ENCODE data around the gene RPL26. TPM values are rescaled to one million over a fixed set of nuclear protein-coding genes. Genes with fewer than 3 reads are reported as not detected.
A peak's percentile ranks its signal among the peaks of the same experiment; 100 is the strongest.

RPL26 gene
- total RNA-seq, 5 donors from 2014 or later (not counting 1 experiment from before 2014, with no cell fraction given): 2,515 to 2,978 (median 2,612) TPM

DNA sequence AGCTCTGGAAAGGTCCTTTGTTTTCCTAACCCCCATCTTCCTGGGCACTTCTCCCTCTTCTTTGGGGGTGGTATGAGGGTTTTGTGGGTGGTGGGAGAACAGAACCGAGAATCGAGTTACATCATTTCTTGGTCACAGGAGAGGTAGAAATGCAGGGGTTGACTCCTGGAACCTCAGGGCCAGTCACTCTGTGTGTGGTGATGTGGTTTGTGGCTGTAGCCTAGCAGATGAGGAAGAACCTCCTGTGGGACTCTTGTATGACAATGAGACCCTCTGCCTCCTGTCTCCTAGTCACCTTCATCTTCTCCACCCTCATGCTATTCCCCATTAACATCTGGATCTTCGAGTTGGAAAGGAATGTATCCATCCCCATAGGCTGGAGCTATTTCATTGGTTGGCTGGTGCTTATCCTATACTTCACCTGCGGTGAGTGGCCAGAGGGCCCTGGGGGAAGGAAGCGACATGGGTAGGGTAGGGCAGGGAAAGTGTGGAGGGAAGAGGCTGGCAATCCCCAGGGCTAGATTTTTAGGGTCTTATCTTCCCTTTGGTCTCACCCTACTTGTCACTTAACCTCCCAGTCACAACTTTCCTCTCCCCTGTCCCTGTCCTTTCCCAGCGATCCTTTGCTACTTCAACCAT is 37.8 kb downstream of the RPL26 start:
- Mint-ChIP-seq H3K4me3 (no peak overlapping the region), H3K27me3 (peaks cover 19 to 29% of the 10 kb centered on the region in 2 donors), H3K9me3 (no peaks in the 10 kb centered on the region), H3K27ac (no peak overlapping the region), H3K36me3 (no peaks in the 10 kb centered on the region), H3K4me1 (no peaks in the 10 kb centered on the region)
- Histone ChIP-seq H3K36me3 (ENCODE audit: control insufficient read depth in 2 of 2, extremely low read depth in 1 of 2, insufficient read depth in 1 of 2, low read length in 1 of 2) (no peaks in the 10 kb centered on the region), H3K4me3 (ENCODE audit: control insufficient read depth in 1 of 2, extremely low read depth in 1 of 2, low read length in 1 of 2) (no peak overlapping the region), H3K4me1 (ENCODE audit: control insufficient read depth in 1 of 2, extremely low read depth in 1 of 2, insufficient read depth in 2 of 2, low read length in 2 of 2) (no peaks in the 10 kb centered on the region), H3K9me3 (no peaks in the 10 kb centered on the region), H3K27me3 (replicated peaks in 1 of 2; ENCODE audit: control insufficient read depth in 2 of 2, extremely low read depth in 1 of 2, insufficient read depth in 2 of 2, low read length in 1 of 2) (peaks cover 0 to 37% of the 10 kb centered on the region in 2 experiments), H3K27ac (ENCODE audit: low read length) (no peak overlapping the region)
- POLR2A ChIA-PET: no interaction called here
- ATAC-seq (replicated peaks in 1 of 4) (no peak), DNase-seq (no peak)
- 30% methylated on average over 3 of the region's 6 CpGs for WGBS (ENCODE audit: insufficient coverage)
- CTCF ChIA-PET: no interaction called here

DNA sequence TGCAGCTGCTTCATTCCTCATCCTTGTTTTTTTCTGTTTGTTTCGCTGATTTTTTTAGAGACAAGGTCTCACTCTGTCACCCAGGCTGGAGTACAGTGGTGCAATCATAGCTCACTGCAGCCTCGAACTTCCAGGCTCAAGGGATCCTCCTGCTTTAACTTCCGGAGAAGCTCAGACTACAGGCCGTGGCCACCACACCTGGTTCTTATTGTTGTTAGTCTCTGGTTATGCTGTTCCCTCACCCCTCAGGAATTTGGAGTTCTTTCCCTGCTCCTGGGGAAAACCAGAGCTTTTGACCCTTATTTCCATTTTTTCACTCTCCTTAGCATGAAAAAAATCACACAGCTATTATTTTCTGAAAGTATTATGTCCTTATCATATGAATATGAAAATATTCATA is 41.5 kb downstream of the RPL26 start:
- Histone ChIP-seq H3K27me3 (replicated peaks in 1 of 2; ENCODE audit: control insufficient read depth in 2 of 2, extremely low read depth in 1 of 2, insufficient read depth in 2 of 2, low read length in 1 of 2) (peaks cover 0 to 18% of the 10 kb centered on the region in 2 experiments), H3K4me1 (ENCODE audit: control insufficient read depth in 1 of 2, extremely low read depth in 1 of 2, insufficient read depth in 2 of 2, low read length in 2 of 2) (no peaks in the 10 kb centered on the region), H3K4me3 (ENCODE audit: control insufficient read depth in 1 of 2, extremely low read depth in 1 of 2, low read length in 1 of 2) (no peak overlapping the region), H3K36me3 (ENCODE audit: control insufficient read depth in 2 of 2, extremely low read depth in 1 of 2, insufficient read depth in 1 of 2, low read length in 1 of 2) (no peaks in the 10 kb centered on the region), H3K27ac (ENCODE audit: low read length) (no peak overlapping the region), H3K9me3 (no peaks in the 10 kb centered on the region)
- ATAC-seq (replicated peaks in 1 of 4) (no peak), DNase-seq (no peak)
- no peaks in the 10 kb centered on the region for H3K9me3 Mint-ChIP-seq
- H3K27me3 Mint-ChIP-seq: peaks cover 6 to 10% of the 10 kb centered on the region in 2 donors
- no peaks in the 10 kb centered on the region for H3K36me3 Mint-ChIP-seq
- ChIA-PET POLR2A (no interaction called here), CTCF (no interaction called here)
- H3K27ac Mint-ChIP-seq: no peak overlapping the region
- WGBS (ENCODE audit: insufficient coverage): 60% methylated on average over 1 of the region's 4 CpGs
- H3K4me1 Mint-ChIP-seq: peaks cover 8 to 10% (median 8%) of the 10 kb centered on the region in 3 donors
- no peak overlapping the region for H3K4me3 Mint-ChIP-seq

- Mint-ChIP-seq H3K4me1 (peaks cover 8 to 10% (median 8%) of the 10 kb centered on the region in 3 donors), H3K36me3 (no peaks in the 10 kb centered on the region), H3K27me3 (peaks cover 0 to under 1% of the 10 kb centered on the region in 2 donors), H3K4me3 (no peak within 1 kb of the TSS), H3K9me3 (no peaks in the 10 kb centered on the region), H3K27ac (no peak within 1 kb of the TSS)
- no peak within 1 kb of the TSS for H3K27ac ChIP-seq (ENCODE audit: low read length)
- no peak for ATAC-seq (replicated peaks in 1 of 4)
- ChIA-PET CTCF (no interaction called here), POLR2A (no interaction called here)
- H3K36me3 ChIP-seq (ENCODE audit: control insufficient read depth in 2 of 2, extremely low read depth in 1 of 2, insufficient read depth in 1 of 2, low read length in 1 of 2): no peaks in the 10 kb centered on the region
- no peak for DNase-seq
- H3K27me3 ChIP-seq (replicated peaks in 1 of 2; ENCODE audit: control insufficient read depth in 2 of 2, extremely low read depth in 1 of 2, insufficient read depth in 2 of 2, low read length in 1 of 2): peaks cover 0 to 7% of the 10 kb centered on the region in 2 experiments
- WGBS (ENCODE audit: insufficient coverage): no CpG with 5 or more reads among the region's 2 CpGs
- H3K4me3 ChIP-seq (ENCODE audit: control insufficient read depth in 1 of 2, extremely low read depth in 1 of 2, low read length in 1 of 2): no peak within 1 kb of the TSS
- no peaks in the 10 kb centered on the region for H3K9me3 ChIP-seq
- H3K4me1 ChIP-seq (ENCODE audit: control insufficient read depth in 1 of 2, extremely low read depth in 1 of 2, insufficient read depth in 2 of 2, low read length in 2 of 2): no peaks in the 10 kb centered on the region
Measured at GRCh38 chr17:8339540-8339939, 43.5 kb downstream of the RPL26 start, which contains the start of gene ODF4. Gene ODF4, plus strand, starts transcription at chr17:8339840. Its CDS starts 212 bp downstream, at chr17:8340052.

DNA sequence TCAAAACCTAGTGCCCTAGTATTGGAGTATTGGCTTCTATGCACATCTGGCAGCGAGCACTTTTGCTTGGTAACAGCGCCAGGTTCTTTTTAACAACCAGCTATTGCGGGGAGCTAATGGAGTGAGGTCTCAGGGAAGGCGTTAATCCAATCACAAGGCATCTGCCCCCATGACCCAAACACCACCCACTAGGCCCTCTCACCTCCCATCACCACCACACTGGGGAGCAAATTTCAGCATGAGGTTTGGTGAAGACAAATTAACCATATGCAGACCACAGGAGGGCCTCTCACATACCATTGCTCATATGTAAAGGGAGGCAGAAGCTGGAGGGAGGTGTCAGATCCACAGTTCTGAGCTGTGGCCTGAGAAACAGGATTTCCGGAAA is 44.2 kb downstream of the RPL26 start:
- H3K36me3 ChIP-seq (ENCODE audit: control insufficient read depth in 2 of 2, extremely low read depth in 1 of 2, insufficient read depth in 1 of 2, low read length in 1 of 2): no peaks in the 10 kb centered on the region
- ChIA-PET CTCF (interaction anchor here (0.6 to 0.7 kb wide), 2 partner anchors 13 to 16 kb away, joined by 3 to 6 read pairs; no protein-coding TSS in a partner anchor), POLR2A (no interaction called here)
- no peaks in the 10 kb centered on the region for H3K27me3 Mint-ChIP-seq
- no peaks in the 10 kb centered on the region for H3K36me3 Mint-ChIP-seq
- H3K4me1 ChIP-seq (ENCODE audit: control insufficient read depth in 1 of 2, extremely low read depth in 1 of 2, insufficient read depth in 2 of 2, low read length in 2 of 2): no peaks in the 10 kb centered on the region
- H3K4me3 ChIP-seq (ENCODE audit: control insufficient read depth in 1 of 2, extremely low read depth in 1 of 2, low read length in 1 of 2): no peak overlapping the region
- no peaks in the 10 kb centered on the region for H3K9me3 ChIP-seq
- no peaks in the 10 kb centered on the region for H3K9me3 Mint-ChIP-seq
- ATAC-seq (replicated peaks in 1 of 4) (no peak), DNase-seq (no peak)
- H3K4me1 Mint-ChIP-seq: peaks cover 8 to 10% (median 8%) of the 10 kb centered on the region in 3 donors
- H3K4me3 Mint-ChIP-seq: no peak overlapping the region
- H3K27ac Mint-ChIP-seq: no peak overlapping the region
- 83% methylated on average over 1 of the region's 5 CpGs for WGBS (ENCODE audit: insufficient coverage)
- peaks cover 0 to 7% of the 10 kb centered on the region in 2 experiments for H3K27me3 ChIP-seq (replicated peaks in 1 of 2; ENCODE audit: control insufficient read depth in 2 of 2, extremely low read depth in 1 of 2, insufficient read depth in 2 of 2, low read length in 1 of 2)
- no peak overlapping the region for H3K27ac ChIP-seq (ENCODE audit: low read length)

- ChIA-PET POLR2A (interaction anchor here in 1 of 2 donors (0.6 kb wide), 1 partner anchor 95 kb away, joined by 6 read pairs; no protein-coding TSS in a partner anchor), CTCF (interaction anchor here (0.5 to 0.7 kb wide), 4 partner anchors 12 to 37 kb away, joined by 3 to 6 read pairs (median 3); no protein-coding TSS in a partner anchor)
- H3K36me3 Mint-ChIP-seq: no peaks in the 10 kb centered on the region
- no peaks in the 10 kb centered on the region for H3K36me3 ChIP-seq (ENCODE audit: control insufficient read depth in 2 of 2, extremely low read depth in 1 of 2, insufficient read depth in 1 of 2, low read length in 1 of 2)
- H3K4me1 ChIP-seq (ENCODE audit: control insufficient read depth in 1 of 2, extremely low read depth in 1 of 2, insufficient read depth in 2 of 2, low read length in 2 of 2): no peaks in the 10 kb centered on the region
- peaks cover 0 to 9% of the 10 kb centered on the region in 2 experiments for H3K27me3 ChIP-seq (replicated peaks in 1 of 2; ENCODE audit: control insufficient read depth in 2 of 2, extremely low read depth in 1 of 2, insufficient read depth in 2 of 2, low read length in 1 of 2)
- no peak overlapping the region for H3K27ac ChIP-seq (ENCODE audit: low read length)
- H3K4me3 Mint-ChIP-seq: peak overlapping the region in 1 of 3 donors; percentile 11
- DNase-seq (peak in 2 of 35 experiments; percentile 13 to 17), ATAC-seq (replicated peaks in 1 of 4) (peak in 1 of 4 experiments; percentile 46)
- H3K4me1 Mint-ChIP-seq: peaks cover 8 to 10% (median 8%) of the 10 kb centered on the region in 3 donors
- no peaks in the 10 kb centered on the region for H3K9me3 Mint-ChIP-seq
- no peak overlapping the region for H3K27ac Mint-ChIP-seq
- no peaks in the 10 kb centered on the region for H3K9me3 ChIP-seq
- H3K27me3 Mint-ChIP-seq: no peaks in the 10 kb centered on the region
- no peak overlapping the region for H3K4me3 ChIP-seq (ENCODE audit: control insufficient read depth in 1 of 2, extremely low read depth in 1 of 2, low read length in 1 of 2)
- 27% methylated on average over 10 of the region's 11 CpGs for WGBS (ENCODE audit: insufficient coverage)
Measured at GRCh38 chr17:8337802-8338752, 44.9 kb downstream of the RPL26 start.

DNA sequence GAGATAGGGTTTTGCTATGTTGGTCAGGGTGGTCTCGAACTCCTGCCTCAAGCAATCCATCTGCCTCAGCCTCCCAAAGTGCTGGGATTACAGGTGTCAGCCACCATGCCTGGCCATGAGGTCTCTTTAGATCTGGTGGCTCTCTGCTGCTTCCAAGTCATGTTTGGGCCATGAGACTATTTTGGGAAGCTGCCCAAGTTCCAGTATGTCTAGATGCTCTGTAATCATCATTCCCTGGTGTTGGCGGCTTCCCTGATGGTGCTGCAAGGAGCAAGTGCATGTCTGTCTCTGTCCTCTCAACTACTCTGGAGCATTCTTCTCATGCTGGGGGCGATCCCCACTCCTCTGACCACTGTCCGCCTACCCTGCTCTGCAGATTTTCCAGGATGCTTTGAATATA is 49.7 kb downstream of the RPL26 start:
- DNase-seq (no peak), ATAC-seq (replicated peaks in 1 of 4) (no peak)
- Mint-ChIP-seq H3K4me1 (peaks cover 5 to 7% (median 6%) of the 10 kb centered on the region in 3 donors), H3K4me3 (no peak overlapping the region), H3K36me3 (no peaks in the 10 kb centered on the region), H3K9me3 (no peaks in the 10 kb centered on the region), H3K27me3 (peaks cover 3 to 14% of the 10 kb centered on the region in 2 donors), H3K27ac (no peak overlapping the region)
- no peak overlapping the region for H3K4me3 ChIP-seq (ENCODE audit: control insufficient read depth in 1 of 2, extremely low read depth in 1 of 2, low read length in 1 of 2)
- ChIA-PET POLR2A (no interaction called here), CTCF (no interaction called here)
- H3K9me3 ChIP-seq: no peaks in the 10 kb centered on the region
- H3K36me3 ChIP-seq (ENCODE audit: control insufficient read depth in 2 of 2, extremely low read depth in 1 of 2, insufficient read depth in 1 of 2, low read length in 1 of 2): no peaks in the 10 kb centered on the region
- no peak overlapping the region for H3K27ac ChIP-seq (ENCODE audit: low read length)
- H3K27me3 ChIP-seq (replicated peaks in 1 of 2; ENCODE audit: control insufficient read depth in 2 of 2, extremely low read depth in 1 of 2, insufficient read depth in 2 of 2, low read length in 1 of 2): peaks cover 0 to 18% of the 10 kb centered on the region in 2 experiments
- H3K4me1 ChIP-seq (ENCODE audit: control insufficient read depth in 1 of 2, extremely low read depth in 1 of 2, insufficient read depth in 2 of 2, low read length in 2 of 2): no peaks in the 10 kb centered on the region
- WGBS (ENCODE audit: insufficient coverage): 97% methylated on average over 3 of the region's 4 CpGs
